Measurements from ENCODE around the gene TTC7B.

The TTC7B gene

DNA sequence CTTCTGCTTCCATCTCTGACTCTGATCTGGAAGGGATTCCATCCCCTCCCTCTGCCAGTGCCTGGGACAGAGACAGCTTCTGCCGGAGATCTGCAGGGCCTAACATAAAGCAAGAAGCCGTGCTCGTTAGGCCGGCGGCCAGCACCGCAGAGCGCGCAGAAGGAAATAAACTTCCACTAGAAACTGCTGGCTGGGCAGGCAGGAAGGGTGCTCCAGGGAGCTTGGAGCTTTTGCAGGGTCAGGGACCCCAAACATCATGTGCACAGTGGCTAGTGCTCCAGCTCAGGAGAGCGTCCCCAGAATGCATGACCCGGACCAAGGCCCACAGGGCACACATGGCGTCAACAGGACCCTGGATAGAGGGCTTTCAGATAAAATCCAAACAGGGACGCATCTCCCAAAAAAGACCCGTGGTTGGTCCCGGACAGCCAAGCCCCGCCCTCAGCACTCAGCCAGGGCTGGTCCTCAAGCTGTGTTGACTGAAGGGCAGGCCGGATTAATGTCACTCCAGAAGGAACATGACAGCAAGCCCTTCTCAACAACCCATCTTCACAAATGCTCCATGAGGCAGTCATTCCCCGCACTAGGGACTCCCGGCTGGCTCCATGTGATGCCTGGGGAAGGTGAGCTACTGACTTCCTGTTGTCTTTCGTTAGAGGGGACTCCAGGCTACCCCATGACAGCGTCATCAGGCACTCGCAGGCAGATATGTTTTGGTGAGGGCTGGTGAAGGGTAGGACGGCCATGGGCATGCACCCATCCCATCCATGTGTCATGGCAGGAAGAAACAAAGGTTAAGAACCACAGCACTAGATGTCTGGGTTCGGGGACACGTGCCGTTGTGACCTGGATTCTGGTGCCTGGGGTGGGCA lies 297.9 kb downstream of the TTC7B start:
- Histone ChIP-seq H4K8ac (ENCODE audit: low read depth, low read length) (no peak overlapping the region), H3K9me3 (ENCODE audit: insufficient read depth, low read depth, low read length) (peaks cover 1% of the 10 kb centered on the region), H2BK12ac (ENCODE audit: low read length) (peak overlapping the region; percentile 2), H3K79me2 (ENCODE audit: control insufficient read depth, insufficient read depth, low read length, poor library complexity) (no peaks in the 10 kb centered on the region), H3K27me3 (ENCODE audit: insufficient read depth, low read length) (no peaks in the 10 kb centered on the region), H3K4me3 (ENCODE audit: low read depth, low read length) (no peak overlapping the region), H2AFZ (ENCODE audit: insufficient read depth, low read length, poor library complexity) (no peak overlapping the region), H3K36me3 (ENCODE audit: control insufficient read depth in 1 of 2, insufficient read depth in 2 of 2, low read length in 2 of 2) (no peaks in the 10 kb centered on the region), H3K4me1 (ENCODE audit: control insufficient read depth in 1 of 2, insufficient read depth in 2 of 2, low read length in 2 of 2) (peaks cover 5 to 16% of the 10 kb centered on the region in 2 experiments), H3K9ac (ENCODE audit: low read length) (no peak overlapping the region), H4K12ac (ENCODE audit: low read depth, low read length) (no peak overlapping the region), H3K4ac (ENCODE audit: low read depth, low read length) (no peak overlapping the region), H3K23ac (ENCODE audit: low read length) (no peak overlapping the region), H3K18ac (ENCODE audit: low read length) (no peak overlapping the region), H2BK5ac (ENCODE audit: low read depth, low read length, poor library complexity) (no peak overlapping the region), H3K4me2 (ENCODE audit: low read length) (no peak overlapping the region), H4K91ac (ENCODE audit: low read depth, low read length) (peak overlapping the region; percentile 82), H3K14ac (ENCODE audit: low read length) (no peak overlapping the region), H3K79me1 (ENCODE audit: low read length) (peaks cover 11% of the 10 kb centered on the region), H3K27ac (ENCODE audit: low read depth, low read length) (no peak overlapping the region), H2BK120ac (ENCODE audit: insufficient read depth, low read length, poor library complexity) (no peak overlapping the region), H2AK5ac (ENCODE audit: low read length) (no peak overlapping the region)
- no CpG with 5 or more reads among the region's 25 CpGs for WGBS (ENCODE audit: extremely low coverage, insufficient coverage, insufficient read length)
- no peak for DNase-seq

DNA sequence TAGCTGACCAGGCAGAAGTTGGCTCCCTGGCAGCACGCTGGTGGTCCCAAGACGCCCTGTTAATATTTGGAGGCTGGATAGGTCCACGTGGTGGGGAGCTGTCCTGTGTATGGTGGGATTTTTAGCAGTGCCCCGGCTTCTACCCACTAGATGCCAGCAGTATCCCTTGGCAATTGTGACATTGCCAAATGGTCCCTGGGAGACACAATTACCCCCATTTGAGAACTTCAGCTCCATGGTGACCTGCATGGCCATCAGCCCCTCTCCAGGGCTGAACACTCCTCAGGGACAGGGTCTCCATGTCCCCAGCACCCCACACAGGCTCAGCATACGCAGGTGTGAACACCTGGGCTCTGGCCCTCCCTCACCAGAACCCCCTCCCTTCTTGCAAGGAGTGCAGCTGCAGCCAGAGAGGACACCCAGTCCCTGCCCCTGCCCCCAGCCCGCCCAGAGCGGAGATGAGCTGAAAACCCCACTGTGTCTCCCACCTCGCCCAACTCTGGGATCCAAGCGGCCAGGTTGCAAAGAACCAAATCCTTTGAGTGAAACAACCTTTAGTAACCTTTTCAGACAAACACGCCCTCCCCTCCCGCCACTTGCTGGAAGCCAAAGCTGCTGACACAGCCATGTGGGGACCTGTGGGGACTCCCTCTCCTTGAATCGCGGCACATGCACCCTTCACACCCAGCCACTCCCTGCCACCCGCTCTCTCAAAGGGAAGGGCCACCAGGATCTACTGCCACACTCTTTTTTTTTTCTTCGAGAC lies 299.0 kb downstream of the TTC7B start:
- Histone ChIP-seq H4K91ac (ENCODE audit: low read depth, low read length) (peak overlapping the region; percentile 82), H3K27ac (ENCODE audit: low read depth, low read length) (peak overlapping the region; percentile 11), H3K4ac (ENCODE audit: low read depth, low read length) (peak overlapping the region; percentile 45), H3K9ac (ENCODE audit: low read length) (no peak overlapping the region), H3K4me3 (ENCODE audit: low read depth, low read length) (no peak overlapping the region), H3K4me2 (ENCODE audit: low read length) (no peak overlapping the region), H2AFZ (ENCODE audit: insufficient read depth, low read length, poor library complexity) (no peak overlapping the region), H3K27me3 (ENCODE audit: insufficient read depth, low read length) (no peaks in the 10 kb centered on the region), H2AK5ac (ENCODE audit: low read length) (peak overlapping the region; percentile 80), H3K79me1 (ENCODE audit: low read length) (peaks cover 15% of the 10 kb centered on the region), H3K9me3 (ENCODE audit: insufficient read depth, low read depth, low read length) (peaks cover 3% of the 10 kb centered on the region), H2BK5ac (ENCODE audit: low read depth, low read length, poor library complexity) (peak overlapping the region; percentile 7), H3K14ac (ENCODE audit: low read length) (peak overlapping the region; percentile 62), H3K4me1 (ENCODE audit: control insufficient read depth in 1 of 2, insufficient read depth in 2 of 2, low read length in 2 of 2) (peaks cover 10 to 25% of the 10 kb centered on the region in 2 experiments), H4K8ac (ENCODE audit: low read depth, low read length) (peak overlapping the region; percentile 21), H3K36me3 (ENCODE audit: control insufficient read depth in 1 of 2, insufficient read depth in 2 of 2, low read length in 2 of 2) (no peaks in the 10 kb centered on the region), H2BK120ac (ENCODE audit: insufficient read depth, low read length, poor library complexity) (peak overlapping the region; percentile 52), H2BK12ac (ENCODE audit: low read length) (peak overlapping the region; percentile 27), H3K18ac (ENCODE audit: low read length) (peak overlapping the region; percentile 18), H4K12ac (ENCODE audit: low read depth, low read length) (no peak overlapping the region), H3K23ac (ENCODE audit: low read length) (no peak overlapping the region), H3K79me2 (ENCODE audit: control insufficient read depth, insufficient read depth, low read length, poor library complexity) (no peaks in the 10 kb centered on the region)
- WGBS (ENCODE audit: extremely low coverage, insufficient coverage, insufficient read length), result no CpG with 5 or more reads among the region's 15 CpGs
- DNase-seq, result no peak

DNA sequence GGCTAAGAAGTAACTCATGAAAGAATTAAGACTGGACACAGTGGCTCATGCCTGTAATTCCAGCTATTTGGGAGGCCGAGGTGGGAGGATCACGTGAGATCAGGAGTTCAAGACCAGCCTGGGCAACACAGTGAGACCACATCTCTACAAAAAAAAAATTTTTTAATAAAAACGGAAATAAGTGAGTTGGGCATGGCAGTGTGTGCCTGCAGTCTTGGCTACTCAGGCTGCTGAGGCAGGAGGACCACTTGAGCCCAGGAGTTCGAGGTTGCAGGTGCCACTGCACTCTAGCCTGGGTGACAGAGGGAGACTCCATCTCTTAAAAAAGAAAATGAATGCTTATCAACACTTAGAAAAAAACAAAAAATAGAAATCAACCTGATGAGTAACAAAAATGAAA lies 301.7 kb downstream of the TTC7B start:
- Histone ChIP-seq H3K27ac (ENCODE audit: low read depth, low read length) (no peak overlapping the region), H3K18ac (ENCODE audit: low read length) (no peak overlapping the region), H3K9ac (ENCODE audit: low read length) (no peak overlapping the region), H2AK5ac (ENCODE audit: low read length) (no peak overlapping the region), H2AFZ (ENCODE audit: insufficient read depth, low read length, poor library complexity) (no peak overlapping the region), H3K23ac (ENCODE audit: low read length) (no peak overlapping the region), H3K79me2 (ENCODE audit: control insufficient read depth, insufficient read depth, low read length, poor library complexity) (no peaks in the 10 kb centered on the region), H2BK12ac (ENCODE audit: low read length) (no peak overlapping the region), H4K91ac (ENCODE audit: low read depth, low read length) (no peak overlapping the region), H4K12ac (ENCODE audit: low read depth, low read length) (no peak overlapping the region), H3K4me2 (ENCODE audit: low read length) (no peak overlapping the region), H3K9me3 (ENCODE audit: insufficient read depth, low read depth, low read length) (peaks cover 3% of the 10 kb centered on the region), H3K4me1 (ENCODE audit: control insufficient read depth in 1 of 2, insufficient read depth in 2 of 2, low read length in 2 of 2) (peaks cover 27 to 47% of the 10 kb centered on the region in 2 experiments), H3K36me3 (ENCODE audit: control insufficient read depth in 1 of 2, insufficient read depth in 2 of 2, low read length in 2 of 2) (no peaks in the 10 kb centered on the region), H3K79me1 (ENCODE audit: low read length) (peaks cover 29% of the 10 kb centered on the region), H3K27me3 (ENCODE audit: insufficient read depth, low read length) (no peaks in the 10 kb centered on the region), H3K4ac (ENCODE audit: low read depth, low read length) (no peak overlapping the region), H4K8ac (ENCODE audit: low read depth, low read length) (no peak overlapping the region), H2BK120ac (ENCODE audit: insufficient read depth, low read length, poor library complexity) (no peak overlapping the region), H3K14ac (ENCODE audit: low read length) (no peak overlapping the region), H3K4me3 (ENCODE audit: low read depth, low read length) (no peak overlapping the region), H2BK5ac (ENCODE audit: low read depth, low read length, poor library complexity) (no peak overlapping the region)
- no peak for DNase-seq
- WGBS (ENCODE audit: extremely low coverage, insufficient coverage, insufficient read length), result no CpG with 5 or more reads among the region's 4 CpGs

DNA sequence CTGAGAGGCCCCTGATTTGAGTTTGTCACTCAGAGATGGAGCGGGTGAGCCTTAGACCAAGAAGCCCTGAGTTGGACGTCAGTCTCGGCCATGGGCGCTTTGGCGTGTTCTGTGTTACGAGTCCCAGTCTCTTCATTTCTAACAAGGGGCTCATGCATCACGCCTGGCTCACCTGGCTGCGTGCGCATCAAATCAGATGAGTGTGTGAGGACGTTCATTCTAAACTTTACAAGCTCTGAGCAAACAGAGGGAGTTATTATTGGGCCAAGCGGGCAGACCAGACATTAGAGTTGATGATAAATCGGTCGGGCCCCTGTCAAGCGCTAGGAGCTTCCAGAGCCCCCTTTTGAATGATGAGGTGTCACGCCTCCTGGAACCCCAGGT lies 302.2 kb downstream of the TTC7B start:
- H2BK12ac ChIP-seq (ENCODE audit: low read length), result peak overlapping the region; percentile 81
- no peak overlapping the region for H3K4me2 ChIP-seq (ENCODE audit: low read length)
- H3K23ac ChIP-seq (ENCODE audit: low read length), result no peak overlapping the region
- no peak overlapping the region for H3K4me3 ChIP-seq (ENCODE audit: low read depth, low read length)
- peaks cover 32 to 52% of the 10 kb centered on the region in 2 experiments for H3K4me1 ChIP-seq (ENCODE audit: control insufficient read depth in 1 of 2, insufficient read depth in 2 of 2, low read length in 2 of 2)
- H4K8ac ChIP-seq (ENCODE audit: low read depth, low read length), result no peak overlapping the region
- peak overlapping the region; percentile 31 for H4K91ac ChIP-seq (ENCODE audit: low read depth, low read length)
- no peaks in the 10 kb centered on the region for H3K79me2 ChIP-seq (ENCODE audit: control insufficient read depth, insufficient read depth, low read length, poor library complexity)
- H2BK5ac ChIP-seq (ENCODE audit: low read depth, low read length, poor library complexity), result no peak overlapping the region
- H2BK120ac ChIP-seq (ENCODE audit: insufficient read depth, low read length, poor library complexity), result no peak overlapping the region
- H3K27me3 ChIP-seq (ENCODE audit: insufficient read depth, low read length), result no peaks in the 10 kb centered on the region
- no peak overlapping the region for H2AK5ac ChIP-seq (ENCODE audit: low read length)
- WGBS (ENCODE audit: extremely low coverage, insufficient coverage, insufficient read length), result no CpG with 5 or more reads among the region's 15 CpGs
- no peak overlapping the region for H3K9ac ChIP-seq (ENCODE audit: low read length)
- no peak overlapping the region for H3K4ac ChIP-seq (ENCODE audit: low read depth, low read length)
- H3K9me3 ChIP-seq (ENCODE audit: insufficient read depth, low read depth, low read length), result peaks cover 3% of the 10 kb centered on the region
- no peak overlapping the region for H4K12ac ChIP-seq (ENCODE audit: low read depth, low read length)
- peaks cover 33% of the 10 kb centered on the region for H3K79me1 ChIP-seq (ENCODE audit: low read length)
- H3K18ac ChIP-seq (ENCODE audit: low read length), result no peak overlapping the region
- no peak overlapping the region for H2AFZ ChIP-seq (ENCODE audit: insufficient read depth, low read length, poor library complexity)
- no peak for DNase-seq
- no peak overlapping the region for H3K14ac ChIP-seq (ENCODE audit: low read length)
- H3K36me3 ChIP-seq (ENCODE audit: control insufficient read depth in 1 of 2, insufficient read depth in 2 of 2, low read length in 2 of 2), result no peaks in the 10 kb centered on the region
- no peak overlapping the region for H3K27ac ChIP-seq (ENCODE audit: low read depth, low read length)

Measured in trophoblast cell (in vitro differentiated cells and primary cell).